SK-N-DZ (cell line): ENCODE data around the gene CDK13.
"Not testable (repeated sequence)": the region's sequence is repeated elsewhere in the genome, so short reads cannot be mapped to it uniquely, and the experiment has no call there.

Source experiments
- DNase-seq: peaks from one replicate; pipeline ENCODE4 v3.0.0-alpha.2; 2015; ENCODE audit warnings: low spot score
- small RNA-seq, 2 experiments: library from RNA; depleted of rRNA; stranded (forward); fragments of <200 nt; gene quantifications; one replicate each; pipeline ENCODE3, GENCODE V24; 2014

CDK13 gene

GRCh38 chr7:40147371-40148246, 197.6 kb downstream of the CDK13 start:
- no peak for DNase-seq

DNA sequence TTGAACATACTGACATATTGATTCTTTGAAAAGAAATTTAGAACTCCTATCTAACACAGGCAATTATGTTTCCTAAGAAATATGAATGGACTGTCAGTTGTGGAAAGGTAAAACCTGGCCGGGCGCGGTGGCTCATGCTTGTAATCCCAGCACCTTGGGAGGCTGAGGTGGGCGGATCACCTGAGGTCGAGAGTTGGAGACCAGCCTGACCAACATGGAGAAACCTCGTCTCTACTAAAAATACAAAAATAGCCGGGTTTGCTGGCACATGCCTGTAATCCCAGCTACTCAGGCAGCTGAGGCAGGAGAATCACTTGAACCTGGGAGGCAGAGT, 198.2 kb downstream of the CDK13 start:
- not testable (repeated sequence) for DNase-seq

DNA sequence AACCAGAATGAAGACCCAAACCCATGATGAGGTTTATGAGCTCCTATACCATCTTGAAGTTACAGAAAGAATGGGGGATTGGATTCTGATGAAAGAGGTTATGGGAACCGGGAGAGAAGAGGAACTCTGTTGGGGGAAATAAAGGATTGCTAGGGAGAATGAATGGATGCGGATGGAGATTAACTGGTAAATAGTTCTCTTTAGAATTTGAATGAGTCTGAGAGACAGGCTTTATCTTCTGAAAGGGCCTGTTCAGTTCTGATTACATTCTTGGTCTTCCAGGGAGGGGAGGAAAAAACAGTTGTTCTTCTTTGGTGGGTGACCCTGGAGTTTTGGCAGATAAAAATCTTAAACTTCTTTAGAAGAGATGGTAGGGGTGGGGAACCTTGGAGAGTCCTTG, 198.6 kb downstream of the CDK13 start:
- DNase-seq = no peak

Small RNA genes within 50 kb of the gene (small RNA-seq; reads per million reads assigned to genes)
- gene AC006023.1 = 0 reads per million in 2 experiments
- 0 reads per million in 2 experiments for gene AC006023.2
